ENCODE measurements around the gene RUBCNL.

- TF ChIP-seq POLR2A (IDR thresholded peaks at IDR 0.05; ENCODE audit: low read depth, low read length) = no peak
- TF ChIP-seq POLR2AphosphoS5 (IDR thresholded peaks at IDR 0.05; ENCODE audit: low read depth, low read length) = no peak
- no peak for TF ChIP-seq PAX5 (IDR thresholded peaks at IDR 0.05; ENCODE audit: insufficient read depth, low read length, severe bottlenecking)
Observed at GRCh38 chr13:46378411-46378810, 8.6 kb downstream of the RUBCNL start.

All from GM12891 (cell line).